Measurements from ENCODE around the gene CTIF.

GRCh38 chr18:48546396-48546795 lies 7.6 kb downstream of the CTIF start:
- TF ChIP-seq EZH2 (IDR thresholded peaks at IDR 0.05; ENCODE audit: low read length, missing control alignments), result no peak
- no peak for TF ChIP-seq CTCF (conservative IDR thresholded peaks at IDR 0.05 in 1 of 2, IDR thresholded peaks at IDR 0.05 in 1 of 2; ENCODE audit: low read depth in 1 of 2, low read length in 2 of 2)
